KBM-7 (cell line): ENCODE measurements around the gene EPHA5.

Experiments
- DNase-seq: peaks from one replicate; pipeline ENCODE4 v3.0.0-alpha.2; 2015
- in situ Hi-C: fragments of 300-500 bp; cut with MboI; formaldehyde crosslinking; loops from 2 replicates; pipeline ENCODE4 v1.14.3; 2020; ENCODE audit warnings: low sequenced_read_pairs, low pct_unique_long_range_greater_than_20kb, mixed read lengths

EPHA5 gene

GRCh38 chr4:65302145-65302544, 368.1 kb downstream of the EPHA5 start:
- in situ Hi-C loops, result no loop called here
- DNase-seq, result no peak

GRCh38 chr4:65296246-65296645, 374.0 kb downstream of the EPHA5 start:
- in situ Hi-C loops, result no loop called here
- DNase-seq, result no peak

GRCh38 chr4:65287071-65287470, 383.2 kb downstream of the EPHA5 start:
- no peak for DNase-seq
- in situ Hi-C loops, result no loop called here
